ENCODE measurements around the gene MAP2. TPM values are rescaled to one million over a fixed set of nuclear protein-coding genes. Genes with fewer than 3 reads are reported as not detected.

Gene MAP2
- total and polyA plus RNA-seq, 2 of the 8 experiments (the other 6 are each of a cell fraction or from before 2014, with no cell fraction given), result 5.9 to 9.4 TPM

DNA sequence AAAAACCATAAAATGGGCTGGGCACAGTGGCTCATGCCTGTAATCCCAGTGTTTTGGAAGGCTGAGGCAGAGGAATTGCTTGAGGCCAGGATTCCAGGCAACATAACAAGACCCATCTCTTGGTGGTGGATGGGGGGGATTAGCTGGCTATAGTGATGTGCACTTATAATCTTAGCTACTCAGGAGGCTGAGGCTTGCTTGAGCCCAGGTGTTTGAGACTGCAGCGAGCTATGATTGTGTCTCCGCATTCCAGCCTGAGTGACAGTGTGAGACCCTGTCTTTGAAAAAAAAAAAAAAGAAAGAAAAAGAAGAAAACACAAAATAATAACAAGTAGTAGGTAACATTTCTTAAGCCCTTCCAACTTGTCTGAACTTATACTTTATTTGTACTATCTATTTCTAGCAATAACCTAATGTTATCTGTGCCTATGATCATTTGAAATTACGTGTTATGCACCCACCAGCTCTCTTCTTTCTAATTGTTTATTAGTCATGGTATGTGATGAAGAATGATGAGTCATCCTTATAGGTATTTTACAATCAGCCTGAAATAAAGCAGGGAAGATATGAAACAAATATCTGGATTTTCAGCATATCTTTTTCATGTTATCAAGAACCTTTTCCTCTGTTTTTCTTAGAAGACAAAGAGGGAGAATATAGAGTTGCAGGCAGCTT, 218.4 kb downstream of the MAP2 start:
- no peak overlapping the region for H2BK20ac ChIP-seq (ENCODE audit: low read length)
- no peak overlapping the region for H3K56ac ChIP-seq (replicated peaks; ENCODE audit: insufficient read length, low read depth, low read length)

More for the DNA sequence above, 218.4 kb downstream of the MAP2 start:
- no peak overlapping the region for H3K27ac ChIP-seq (ENCODE audit: low read depth, low read length)
- no peak overlapping the region for H2BK120ac ChIP-seq (replicated peaks; ENCODE audit: low read depth, low read length)
- no peak overlapping the region for H4K91ac ChIP-seq (replicated peaks; ENCODE audit: insufficient read length, low read length)
- H4K5ac ChIP-seq (ENCODE audit: insufficient read length, low read depth, low read length), result no peak overlapping the region
- no peak overlapping the region for H4K8ac ChIP-seq (ENCODE audit: extremely low read depth, insufficient read depth, low read length)
- H2BK5ac ChIP-seq (ENCODE audit: low read depth, low read length), result no peak overlapping the region
- H3K23me2 ChIP-seq (ENCODE audit: low read depth, low read length), result no peaks in the 10 kb centered on the region
- H2AK5ac ChIP-seq (ENCODE audit: low read depth, low read length), result no peak overlapping the region
- FAIRE-seq, result no peak
- no peak overlapping the region for H2BK15ac ChIP-seq (ENCODE audit: low read length)
- H3K9ac ChIP-seq (replicated peaks in 1 of 4; ENCODE audit: extremely low read depth in 1 of 4, low read depth in 3 of 4, low read length in 3 of 4), result no peak overlapping the region
- H4K20me1 ChIP-seq (replicated peaks in 1 of 2; ENCODE audit: control insufficient read depth in 1 of 2, insufficient read depth in 2 of 2, low read length in 2 of 2), result no peaks in the 10 kb centered on the region
- no peaks in the 10 kb centered on the region for H3K9me3 ChIP-seq (ENCODE audit: insufficient read depth in 2 of 2, low read depth in 1 of 2, low read length in 1 of 2)
- no peaks in the 10 kb centered on the region for H3K4me1 ChIP-seq (replicated peaks in 1 of 4; ENCODE audit: control insufficient read depth in 3 of 4, insufficient read depth in 4 of 4, low read length in 3 of 4)
- CTCF ChIA-PET (ENCODE audit: partially characterized antibody), result interaction anchor here (0.6 kb wide), 1 partner anchor 338 kb away, joined by 4 read pairs; no protein-coding TSS in a partner anchor
- no peaks in the 10 kb centered on the region for H3K79me1 ChIP-seq (ENCODE audit: low read depth, low read length)
- POLR2A ChIA-PET (ENCODE audit: partially characterized antibody), result no interaction called here
- H3K14ac ChIP-seq (ENCODE audit: insufficient read length), result no peak overlapping the region
- H3K36me3 ChIP-seq (ENCODE audit: control insufficient read depth in 2 of 4, insufficient read depth in 4 of 4, low read length in 3 of 4), result no peaks in the 10 kb centered on the region
- H3K4me3 ChIP-seq (ENCODE audit: extremely low read depth in 1 of 4, insufficient read depth in 2 of 4, low read depth in 3 of 4, low read length in 4 of 4), result no peak overlapping the region
- no peak overlapping the region for H3K4me2 ChIP-seq (ENCODE audit: insufficient read depth in 1 of 2, low read depth in 2 of 2, low read length in 2 of 2)
- H2AFZ ChIP-seq (ENCODE audit: low read length), result no peak overlapping the region
- no peaks in the 10 kb centered on the region for H3K27me3 ChIP-seq (replicated peaks in 1 of 4; ENCODE audit: control insufficient read depth in 3 of 4, extremely low read depth in 1 of 4, insufficient read depth in 3 of 4, low read length in 3 of 4)
- no peaks in the 10 kb centered on the region for H3K79me2 ChIP-seq (ENCODE audit: control insufficient read depth in 1 of 2, insufficient read depth in 2 of 2, low read length in 2 of 2)
- no peak for DNase-seq (ENCODE audit: low read depth in 1 of 2, low spot score in 2 of 2)
- TF ChIP-seq CHD1 (IDR thresholded peaks at IDR 0.05; ENCODE audit: low read depth, low read length) (no peak), NRF1 (IDR thresholded peaks at IDR 0.05; ENCODE audit: low read depth, low read length) (no peak), RXRA (IDR thresholded peaks at IDR 0.05; ENCODE audit: insufficient read depth, low read depth, low read length) (no peak), BACH1 (IDR thresholded peaks at IDR 0.05; ENCODE audit: low read length) (peak; percentile 38; the same call in 1 of the 2 replicates), SRF (IDR thresholded peaks at IDR 0.05; ENCODE audit: low read depth, low read length) (no peak)
- no peak overlapping the region; the same call in 1 of the 2 replicates for H3K18ac ChIP-seq (ENCODE audit: extremely low read depth, low read length)
- H2BK12ac ChIP-seq (ENCODE audit: low read depth, low read length), result no peak overlapping the region
- 85% methylated on average over 3 of the region's 3 CpGs; no CpG with 5 or more reads in 1 of the 2 experiments for WGBS, 2 experiments (ENCODE audit: extremely low coverage in 1 of 2, insufficient coverage in 1 of 2, insufficient read length in 1 of 2, insufficient replicate concordance in 2 of 2, low coverage in 1 of 2, low lambda C conversion rate in 2 of 2, missing lambda C conversion rate in 1 of 2)
- no peak overlapping the region for H3K23ac ChIP-seq (ENCODE audit: insufficient read length)
- H3K4ac ChIP-seq (replicated peaks; ENCODE audit: insufficient read length, low read depth, low read length), result no peak overlapping the region

All from H1 (cell line).